ENCODE data around the gene ZNF805. TPM values are rescaled to one million over a fixed set of nuclear protein-coding genes. Genes with fewer than 3 reads are reported as not detected.

ZNF805 gene
- total and polyA plus RNA-seq, 2 of the 13 experiments (the other 11 are each of a cell fraction or from before 2014, with no cell fraction given): 5.1 to 12.8 TPM

DNA sequence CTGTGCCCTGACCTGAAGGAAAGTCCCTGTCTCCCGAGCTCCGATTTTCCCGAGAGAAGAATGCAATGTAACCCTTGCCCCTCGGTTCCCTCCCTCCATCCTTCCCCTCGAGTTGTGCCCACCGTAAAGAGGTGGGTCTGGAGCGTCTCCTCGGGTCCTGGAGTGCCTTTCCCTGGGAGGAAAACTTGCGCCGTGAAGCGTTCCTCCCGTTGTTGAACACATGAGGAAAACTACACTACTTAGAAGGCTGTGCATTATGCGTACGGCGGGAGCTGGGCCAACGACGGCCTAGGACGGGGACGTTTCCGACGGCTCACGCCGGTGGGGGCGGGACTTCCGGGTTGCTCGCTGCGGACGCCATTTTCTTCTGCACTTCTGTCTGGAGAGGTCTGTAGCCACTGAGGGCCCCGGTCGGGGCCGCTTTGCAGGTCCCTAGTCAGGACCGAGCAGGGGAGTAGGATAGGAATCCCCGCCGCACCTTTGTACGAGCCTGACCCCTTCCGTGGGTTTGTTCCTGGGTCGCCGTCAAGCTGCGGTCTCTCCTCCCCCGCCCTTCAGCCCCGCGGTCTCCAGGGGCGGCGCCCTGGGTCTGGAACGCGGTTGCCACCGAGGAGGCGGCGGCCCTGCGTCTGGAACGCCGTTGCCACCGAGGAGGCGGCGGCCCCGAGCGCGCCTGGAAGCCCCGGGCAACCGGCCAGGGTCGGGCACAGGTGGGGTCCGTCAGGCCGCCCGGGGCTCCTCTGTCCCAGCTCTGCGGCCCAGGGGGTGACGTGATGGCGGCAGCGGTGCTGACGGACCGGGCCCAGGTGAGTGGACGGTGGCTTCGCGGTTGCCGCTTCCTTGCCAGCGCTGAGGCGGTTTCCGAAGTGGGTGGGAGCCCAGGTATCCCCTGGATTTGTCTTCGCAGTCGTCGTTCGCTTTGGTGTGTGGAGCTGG, 49.0 kb upstream of the ZNF805 start, which contains the start of gene ZNF264 (continued):
- TF ChIP-seq ISL2 (CRISPR knock-in tag; IDR thresholded peaks at IDR 0.05): no peak
- 0 out of 2 replicates have a peak, but pooled peaks have one; percentile 37 for TF ChIP-seq ZNF616 (CRISPR knock-in tag; IDR thresholded peaks at IDR 0.05; ENCODE audit: low read depth)
- peak; percentile 61 for TF ChIP-seq ZNF883 (CRISPR knock-in tag; IDR thresholded peaks at IDR 0.05; ENCODE audit: not compliant biosample characterization)
- TF ChIP-seq ZFY (CRISPR knock-in tag; IDR thresholded peaks at IDR 0.05): peak; percentile 87
- TF ChIP-seq ZNF317 (CRISPR knock-in tag; IDR thresholded peaks at IDR 0.05): no peak
- TF ChIP-seq, protein P1, sequence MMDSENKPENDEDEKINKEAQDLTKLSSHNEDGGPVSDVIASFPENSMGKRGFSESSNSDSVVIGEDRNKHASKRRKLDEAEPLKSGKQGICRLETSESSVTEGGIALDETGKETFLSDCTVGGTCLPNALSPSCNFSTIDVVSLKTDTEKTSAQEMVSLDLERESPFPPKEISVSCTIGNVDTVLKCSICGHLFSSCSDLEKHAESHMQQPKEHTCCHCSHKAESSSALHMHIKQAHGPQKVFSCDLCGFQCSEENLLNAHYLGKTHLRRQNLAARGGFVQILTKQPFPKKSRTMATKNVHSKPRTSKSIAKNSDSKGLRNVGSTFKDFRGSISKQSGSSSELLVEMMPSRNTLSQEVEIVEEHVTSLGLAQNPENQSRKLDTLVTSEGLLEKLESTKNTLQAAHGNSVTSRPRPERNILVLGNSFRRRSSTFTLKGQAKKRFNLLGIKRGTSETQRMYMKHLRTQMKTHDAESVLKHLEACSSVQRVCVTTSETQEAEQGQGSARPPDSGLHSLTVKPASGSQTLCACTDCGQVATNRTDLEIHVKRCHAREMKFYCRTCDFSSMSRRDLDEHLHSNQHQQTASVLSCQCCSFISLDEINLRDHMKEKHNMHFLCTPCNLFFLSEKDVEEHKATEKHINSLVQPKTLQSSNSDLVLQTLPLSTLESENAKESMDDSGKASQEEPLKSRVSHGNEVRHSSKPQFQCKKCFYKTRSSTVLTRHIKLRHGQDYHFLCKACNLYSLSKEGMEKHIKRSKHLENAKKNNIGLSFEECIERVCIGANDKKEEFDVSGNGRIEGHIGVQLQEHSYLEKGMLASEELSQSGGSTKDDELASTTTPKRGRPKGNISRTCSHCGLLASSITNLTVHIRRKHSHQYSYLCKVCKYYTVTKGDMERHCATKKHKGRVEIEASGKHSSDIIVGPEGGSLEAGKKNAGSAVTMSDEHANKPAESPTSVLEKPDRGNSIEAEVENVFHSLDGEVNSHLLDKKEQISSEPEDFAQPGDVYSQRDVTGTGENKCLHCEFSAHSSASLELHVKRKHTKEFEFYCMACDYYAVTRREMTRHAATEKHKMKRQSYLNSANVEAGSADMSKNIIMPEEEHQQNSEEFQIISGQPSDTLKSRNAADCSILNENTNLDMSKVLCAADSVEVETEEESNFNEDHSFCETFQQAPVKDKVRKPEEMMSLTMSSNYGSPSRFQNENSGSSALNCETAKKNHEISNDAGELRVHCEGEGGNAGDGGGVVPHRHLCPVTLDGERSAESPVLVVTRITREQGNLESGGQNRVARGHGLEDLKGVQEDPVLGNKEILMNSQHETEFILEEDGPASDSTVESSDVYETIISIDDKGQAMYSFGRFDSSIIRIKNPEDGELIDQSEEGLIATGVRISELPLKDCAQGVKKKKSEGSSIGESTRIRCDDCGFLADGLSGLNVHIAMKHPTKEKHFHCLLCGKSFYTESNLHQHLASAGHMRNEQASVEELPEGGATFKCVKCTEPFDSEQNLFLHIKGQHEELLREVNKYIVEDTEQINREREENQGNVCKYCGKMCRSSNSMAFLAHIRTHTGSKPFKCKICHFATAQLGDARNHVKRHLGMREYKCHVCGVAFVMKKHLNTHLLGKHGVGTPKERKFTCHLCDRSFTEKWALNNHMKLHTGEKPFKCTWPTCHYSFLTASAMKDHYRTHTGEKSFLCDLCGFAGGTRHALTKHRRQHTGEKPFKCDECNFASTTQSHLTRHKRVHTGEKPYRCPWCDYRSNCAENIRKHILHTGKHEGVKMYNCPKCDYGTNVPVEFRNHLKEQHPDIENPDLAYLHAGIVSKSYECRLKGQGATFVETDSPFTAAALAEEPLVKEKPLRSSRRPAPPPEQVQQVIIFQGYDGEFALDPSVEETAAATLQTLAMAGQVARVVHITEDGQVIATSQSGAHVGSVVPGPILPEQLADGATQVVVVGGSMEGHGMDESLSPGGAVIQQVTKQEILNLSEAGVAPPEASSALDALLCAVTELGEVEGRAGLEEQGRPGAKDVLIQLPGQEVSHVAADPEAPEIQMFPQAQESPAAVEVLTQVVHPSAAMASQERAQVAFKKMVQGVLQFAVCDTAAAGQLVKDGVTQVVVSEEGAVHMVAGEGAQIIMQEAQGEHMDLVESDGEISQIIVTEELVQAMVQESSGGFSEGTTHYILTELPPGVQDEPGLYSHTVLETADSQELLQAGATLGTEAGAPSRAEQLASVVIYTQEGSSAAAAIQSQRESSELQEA (CRISPR knock-in tag; IDR thresholded peaks at IDR 0.05; ENCODE audit: not compliant biosample characterization): no peak
- TF ChIP-seq KLF16 (CRISPR knock-in tag; IDR thresholded peaks at IDR 0.05): peak in 1 of 2 experiments; percentile 28; a peak in 1 of 4 replicates
- no peak for TF ChIP-seq RORA (CRISPR knock-in tag; IDR thresholded peaks at IDR 0.05)
- TF ChIP-seq, protein P2, sequence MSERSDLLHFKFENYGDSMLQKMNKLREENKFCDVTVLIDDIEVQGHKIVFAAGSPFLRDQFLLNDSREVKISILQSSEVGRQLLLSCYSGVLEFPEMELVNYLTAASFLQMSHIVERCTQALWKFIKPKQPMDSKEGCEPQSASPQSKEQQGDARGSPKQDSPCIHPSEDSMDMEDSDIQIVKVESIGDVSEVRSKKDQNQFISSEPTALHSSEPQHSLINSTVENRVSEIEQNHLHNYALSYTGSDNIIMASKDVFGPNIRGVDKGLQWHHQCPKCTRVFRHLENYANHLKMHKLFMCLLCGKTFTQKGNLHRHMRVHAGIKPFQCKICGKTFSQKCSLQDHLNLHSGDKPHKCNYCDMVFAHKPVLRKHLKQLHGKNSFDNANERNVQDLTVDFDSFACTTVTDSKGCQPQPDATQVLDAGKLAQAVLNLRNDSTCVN (CRISPR knock-in tag; IDR thresholded peaks at IDR 0.05; ENCODE audit: borderline replicate concordance): no peak
- no peak for TF ChIP-seq SSRP1 (CRISPR knock-in tag; IDR thresholded peaks at IDR 0.05)
- TF ChIP-seq, protein P3, sequence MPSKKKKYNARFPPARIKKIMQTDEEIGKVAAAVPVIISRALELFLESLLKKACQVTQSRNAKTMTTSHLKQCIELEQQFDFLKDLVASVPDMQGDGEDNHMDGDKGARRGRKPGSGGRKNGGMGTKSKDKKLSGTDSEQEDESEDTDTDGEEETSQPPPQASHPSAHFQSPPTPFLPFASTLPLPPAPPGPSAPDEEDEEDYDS (CRISPR knock-in tag; IDR thresholded peaks at IDR 0.05): 0 out of 2 replicates have a peak, but pooled peaks have one; percentile 37
- TF ChIP-seq, protein P4, sequence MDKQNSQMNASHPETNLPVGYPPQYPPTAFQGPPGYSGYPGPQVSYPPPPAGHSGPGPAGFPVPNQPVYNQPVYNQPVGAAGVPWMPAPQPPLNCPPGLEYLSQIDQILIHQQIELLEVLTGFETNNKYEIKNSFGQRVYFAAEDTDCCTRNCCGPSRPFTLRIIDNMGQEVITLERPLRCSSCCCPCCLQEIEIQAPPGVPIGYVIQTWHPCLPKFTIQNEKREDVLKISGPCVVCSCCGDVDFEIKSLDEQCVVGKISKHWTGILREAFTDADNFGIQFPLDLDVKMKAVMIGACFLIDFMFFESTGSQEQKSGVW (CRISPR knock-in tag; IDR thresholded peaks at IDR 0.05; ENCODE audit: borderline replicate concordance): no peak
- 0 out of 2 replicates have a peak, but pooled peaks have one; percentile 71 for TF ChIP-seq SNAPC2 (CRISPR knock-in tag; IDR thresholded peaks at IDR 0.05)
- peak; percentile 75; the same call in 1 of the 2 replicates for TF ChIP-seq ZNF547 (CRISPR knock-in tag; IDR thresholded peaks at IDR 0.05)
- TF ChIP-seq NCOA2 (CRISPR knock-in tag; IDR thresholded peaks at IDR 0.05): no peak
- no peak for TF ChIP-seq ZNF703 (CRISPR knock-in tag; IDR thresholded peaks at IDR 0.05; ENCODE audit: borderline replicate concordance)
- peak; percentile 32; the same call in 1 of the 2 replicates for TF ChIP-seq ZSCAN25 (CRISPR knock-in tag; IDR thresholded peaks at IDR 0.05)
- no peak for TF ChIP-seq PRPF4 (IDR thresholded peaks at IDR 0.05; ENCODE audit: low read depth, low read length, poor library complexity, severe bottlenecking)

Data from HepG2 (cell line).